Right lung (tissue), 5 donors: Measurements from ENCODE around the gene FAM72D. TPM values are rescaled to one million over a fixed set of nuclear protein-coding genes. Genes with fewer than 3 reads are reported as not detected.
A peak's percentile ranks its signal among the peaks of the same experiment; 100 is the strongest.
"Not testable (repeated sequence)": the region's sequence is repeated elsewhere in the genome, so short reads cannot be mapped to it uniquely, and the experiment has no call there.

Experiments used
- DNase-seq, 2 donors: peaks; one replicate each; pipeline ENCODE4 v3.0.0-alpha.2; 2013
- polyA plus RNA-seq, 5 donors: library from polyadenylated mRNA; unstranded; fragments of 120-200 nt; gene quantifications; one replicate each; pipeline versions ENCODE4 v1.2.1 to v1.2.3, GENCODE V29; 2013; ENCODE audit warnings: inconsistent platforms in 1 of 5, low replicate concordance in 1 of 5; ENCODE audit not compliant: insufficient read length in 5 of 5, insufficient read depth in 1 of 5

The FAM72D gene
- polyA plus RNA-seq, 5 donors: 1.7 to 4.8 (median 2.5) TPM

GRCh38 chr1:145082483-145083255, 13.1 kb upstream of the FAM72D start:
- DNase-seq: not testable (repeated sequence)

- DNase-seq: peak; percentile 25 to 28
Measured at GRCh38 chr1:145093517-145094149, 2.1 kb upstream of the FAM72D start.

DNA sequence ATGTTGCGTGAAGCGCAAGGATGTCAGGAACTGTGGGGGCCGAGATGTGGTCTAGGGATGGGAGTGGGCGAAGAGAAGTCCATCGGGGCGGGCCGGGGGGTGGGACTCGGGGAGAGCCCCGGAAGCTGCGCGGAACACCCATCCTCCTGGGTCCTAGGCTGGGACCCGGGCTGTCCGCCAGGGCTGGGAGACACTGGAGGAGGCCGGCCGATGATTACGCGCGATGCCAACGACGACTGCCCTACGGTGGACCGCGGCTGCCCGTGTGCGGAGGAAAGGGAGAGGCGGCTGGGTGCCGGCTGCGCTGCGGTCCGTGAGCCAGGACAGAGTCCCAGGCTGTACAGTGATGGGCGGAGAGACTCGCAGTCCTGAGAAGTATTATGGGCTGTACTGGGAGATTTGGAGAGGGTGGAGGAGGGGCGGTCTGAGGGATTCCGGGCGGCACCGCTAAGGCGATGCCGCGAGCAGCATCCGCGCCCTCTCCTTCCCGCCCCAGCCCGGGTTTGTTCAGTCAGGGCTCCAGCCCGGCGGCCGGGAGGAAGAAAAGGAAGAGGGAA, 1.0 kb upstream of the FAM72D start:
- DNase-seq: not testable (repeated sequence)

DNA sequence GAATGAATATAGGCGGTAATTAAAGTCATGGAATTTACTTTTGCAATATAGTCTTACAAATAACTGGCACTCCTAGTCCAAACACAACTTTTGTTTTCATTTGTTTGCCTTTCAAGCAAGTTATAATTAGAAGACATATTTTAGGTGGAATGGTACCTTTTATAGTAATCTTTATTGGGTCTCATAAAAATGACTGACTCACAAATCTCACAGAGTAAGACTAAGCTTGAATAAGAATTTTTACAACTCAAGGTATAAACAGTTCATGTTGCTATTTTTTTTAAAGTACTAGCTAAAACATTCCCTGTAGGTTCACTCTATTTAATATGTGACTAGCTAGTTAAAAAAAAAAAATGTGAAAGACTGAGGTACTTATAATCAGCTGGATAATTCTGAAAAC, 6.0 kb downstream of the FAM72D start:
- DNase-seq: not testable (repeated sequence)

GRCh38 chr1:145103294-145103693, 7.5 kb downstream of the FAM72D start:
- DNase-seq: not testable (repeated sequence)

GRCh38 chr1:145111674-145112073, 15.9 kb downstream of the FAM72D start:
- DNase-seq: not testable (repeated sequence)

DNA sequence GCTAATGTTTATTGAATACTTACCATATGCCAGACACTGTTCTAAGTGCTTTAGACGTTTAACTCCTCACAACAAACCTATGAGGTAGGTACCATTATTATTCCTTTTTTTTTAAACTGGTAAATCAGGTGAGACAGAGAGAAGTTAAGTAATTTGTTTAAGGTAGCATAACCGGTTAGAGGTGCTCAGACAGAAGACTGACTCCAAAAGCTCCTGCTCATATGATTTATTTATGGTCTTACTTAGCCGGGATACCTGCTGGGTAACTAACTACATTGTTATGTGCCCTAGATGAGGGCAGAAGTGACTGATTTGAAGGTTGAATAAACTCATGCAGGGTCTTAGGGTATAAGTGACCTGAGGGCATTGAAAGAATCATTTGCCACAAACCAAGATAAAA, 16.9 kb downstream of the FAM72D start:
- DNase-seq: not testable (repeated sequence)

- not testable (repeated sequence) for DNase-seq
Measured at GRCh38 chr1:145114560-145115057, 18.8 kb downstream of the FAM72D start.

- not testable (repeated sequence) for DNase-seq
Measured at GRCh38 chr1:145115587-145116493, 20.1 kb downstream of the FAM72D start.

DNA sequence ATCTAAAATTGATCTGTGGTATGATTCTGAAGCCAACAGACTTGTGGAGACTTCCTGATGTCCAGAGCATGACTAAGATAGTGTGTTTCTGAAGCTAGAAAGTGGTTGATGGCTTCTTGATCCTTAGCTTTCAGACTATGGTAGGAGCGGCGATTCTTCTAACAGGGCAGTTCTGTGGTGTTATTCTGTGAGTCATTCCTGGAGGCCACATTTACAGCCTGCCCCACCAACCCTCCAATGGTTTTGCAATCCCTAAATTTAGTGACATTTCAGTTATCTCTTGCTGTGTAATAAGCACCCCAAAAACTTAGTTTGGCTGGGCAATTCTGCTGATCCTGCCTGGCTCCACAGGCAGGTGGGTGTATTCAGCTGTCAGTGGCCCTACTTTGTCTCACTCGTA, 24.1 kb downstream of the FAM72D start:
- not testable (repeated sequence) for DNase-seq

- DNase-seq: not testable (repeated sequence)
Measured at GRCh38 chr1:145122344-145123061, 26.7 kb downstream of the FAM72D start.

DNA sequence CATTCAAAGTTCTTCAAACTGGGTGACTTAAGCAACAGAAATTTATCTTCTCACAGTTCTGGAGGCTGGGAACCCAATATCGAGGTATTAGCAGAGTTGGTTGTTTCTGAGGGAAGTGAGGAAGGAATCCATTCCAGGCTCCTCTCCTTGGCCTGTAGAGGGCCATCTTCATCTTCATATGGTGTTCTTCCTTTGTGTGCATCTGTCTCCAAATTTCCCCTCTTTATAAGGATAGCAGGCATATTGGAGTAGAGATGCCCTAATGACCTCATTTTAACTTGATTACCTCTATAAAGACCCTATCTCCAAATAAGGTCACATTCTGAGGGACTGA, 27.3 kb downstream of the FAM72D start:
- not testable (repeated sequence) for DNase-seq

DNA sequence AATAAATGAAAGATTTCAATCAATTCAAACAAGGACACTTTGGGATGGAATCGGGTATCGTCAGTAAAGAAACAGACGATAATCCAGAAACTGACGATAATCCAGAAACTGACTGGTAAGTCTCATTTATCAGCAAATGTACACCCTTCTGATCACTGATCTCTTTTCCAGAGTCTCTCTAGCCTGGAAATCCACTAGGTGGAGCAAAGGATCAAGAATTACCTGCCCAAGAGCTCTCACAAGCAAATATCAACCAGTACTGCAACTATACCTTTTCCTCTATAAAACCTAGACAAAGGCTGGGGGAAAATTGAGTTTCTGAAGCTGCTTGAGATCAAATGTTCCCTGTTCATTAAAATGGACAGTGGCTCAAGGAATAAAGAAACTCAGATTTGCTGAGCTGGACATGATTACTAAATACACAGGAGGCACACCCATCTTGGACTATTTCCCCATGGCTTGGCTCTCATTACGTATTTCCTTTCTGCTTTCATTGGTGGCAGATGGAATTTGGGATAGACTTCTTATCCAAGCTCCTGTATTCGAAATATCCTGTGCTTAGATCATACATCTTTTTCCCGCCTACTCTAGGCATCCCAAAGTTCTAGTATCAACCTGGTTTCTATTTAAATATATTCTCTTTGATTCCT, 28.3 kb downstream of the FAM72D start:
- not testable (repeated sequence) for DNase-seq

DNA sequence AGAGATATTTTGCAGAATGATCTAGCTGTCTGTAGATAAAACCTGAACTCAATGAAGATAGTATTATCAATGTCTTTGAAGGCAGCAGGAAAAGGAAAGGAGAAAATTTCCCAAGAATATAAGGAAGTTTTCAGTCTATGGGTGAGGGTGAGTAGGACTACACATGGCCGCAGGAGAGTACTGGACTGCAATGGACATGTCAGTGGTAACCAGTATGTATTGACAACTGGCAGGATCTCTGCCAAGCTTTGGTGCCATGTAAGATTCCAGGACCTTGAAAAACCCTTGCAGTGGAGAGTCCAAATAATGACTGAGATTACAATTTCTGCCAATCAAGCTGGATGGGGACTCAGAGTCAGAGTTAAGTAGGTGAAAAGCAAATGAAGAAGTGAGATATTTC, 29.3 kb downstream of the FAM72D start:
- DNase-seq: not testable (repeated sequence)

DNA sequence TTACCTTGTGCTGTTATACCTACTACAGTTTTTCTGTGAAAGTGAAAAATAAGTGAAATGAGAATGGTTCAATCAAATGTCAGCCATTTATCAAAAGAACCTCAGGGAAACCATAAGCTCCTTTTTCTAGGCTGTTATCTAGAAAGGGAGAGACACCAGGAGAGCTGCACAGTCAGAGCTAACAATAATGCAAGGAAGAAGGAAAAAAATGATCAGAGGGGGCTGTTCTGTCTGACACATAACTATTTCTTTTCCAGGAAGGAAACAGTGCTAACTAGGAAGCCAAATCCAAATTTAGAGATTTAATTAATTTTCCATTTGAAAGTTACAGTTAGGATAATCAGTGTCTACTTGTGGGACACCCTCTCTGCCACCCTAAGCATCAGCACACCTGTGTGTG, 31.4 kb downstream of the FAM72D start:
- not testable (repeated sequence) for DNase-seq

- peak; percentile 5 to 24 for DNase-seq
Measured at GRCh38 chr1:145128697-145129469, 33.1 kb downstream of the FAM72D start.

DNA sequence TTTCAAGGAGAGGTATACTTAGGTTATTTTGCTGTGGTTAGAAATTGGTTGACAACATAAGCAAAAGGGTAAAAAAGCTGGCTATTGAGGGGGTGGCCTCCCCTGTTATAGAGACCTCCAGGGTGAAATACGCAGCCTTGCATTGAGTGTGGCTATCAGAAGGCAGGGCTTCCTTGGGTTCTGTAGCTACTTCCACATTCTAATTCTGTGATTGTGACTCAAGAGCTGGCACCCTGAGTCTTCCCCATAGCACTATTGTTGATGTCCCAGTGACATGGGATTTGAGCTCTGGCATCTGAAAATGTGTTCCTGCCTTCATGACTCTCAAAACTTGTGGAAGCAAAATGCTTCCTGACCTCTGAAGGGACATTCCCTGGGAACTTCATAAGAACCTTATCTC, 38.7 kb downstream of the FAM72D start:
- DNase-seq: not testable (repeated sequence)

DNA sequence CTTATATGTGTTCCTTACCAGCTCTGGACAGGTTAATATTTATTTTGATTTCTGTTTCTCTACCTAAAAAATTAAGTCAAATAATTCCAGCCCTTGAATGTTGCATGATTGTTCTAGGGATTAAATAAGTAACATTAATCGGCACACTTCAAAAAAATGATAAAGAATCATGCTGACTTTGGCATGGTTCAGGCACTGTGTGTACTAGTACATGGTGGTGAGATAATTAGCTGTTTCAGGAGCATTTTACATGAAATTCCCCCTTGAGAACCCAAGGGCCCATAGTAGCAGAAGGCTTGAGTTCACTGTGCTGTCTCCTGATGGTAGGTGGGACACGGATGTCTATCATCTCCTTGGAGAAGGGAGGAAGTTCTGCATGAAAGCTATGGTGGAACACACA, 44.8 kb downstream of the FAM72D start:
- DNase-seq: not testable (repeated sequence)

- not testable (repeated sequence) for DNase-seq
Measured at GRCh38 chr1:145144264-145144913, 48.6 kb downstream of the FAM72D start.
